HepG2 (cell line): ENCODE results near the gene CDC42BPG. TPM values are rescaled to one million over a fixed set of nuclear protein-coding genes. Genes with fewer than 3 reads are reported as not detected.

Experiments used
- FIP1L1 ChIP-seq: fragments of 200-400 bp; formaldehyde crosslinking; IDR thresholded peaks from 2 replicates; pipeline ENCODE4 v1.6.1; 2018; ENCODE audit warnings: low read depth, mild to moderate bottlenecking, low read length, moderate library complexity, borderline replicate concordance; ENCODE audit not compliant: insufficient read depth
- HNF1B ChIP-seq: sonication (generic); formaldehyde crosslinking; IDR thresholded peaks from 2 replicates; pipeline ENCODE4 v1.5.1; 2020; ENCODE audit warnings: mild to moderate bottlenecking, moderate library complexity, missing genetic modification reagents
- SATB2 ChIP-seq: sonication (generic); formaldehyde crosslinking; IDR thresholded peaks from 2 replicates; pipeline ENCODE4 v1.5.0; 2020; ENCODE audit warnings: missing genetic modification reagents
- SMAD3 ChIP-seq: sonication (generic); formaldehyde crosslinking; IDR thresholded peaks from 2 replicates; pipeline ENCODE4 v1.4.0; 2020; ENCODE audit warnings: missing genetic modification reagents
- ZBTB40 ChIP-seq, 2 experiments: fragments of 450-650 bp in 1 of 2; sonication (generic) in 1 of 2; formaldehyde crosslinking in 1 of 2; IDR thresholded peaks; 2 replicates each; pipeline versions ENCODE4 v1.6.1 to v1.8.0; 2016 to 2022; ENCODE audit warnings: antibody characterized with exemption in 1 of 2, mild to moderate bottlenecking in 1 of 2, missing genetic modification reagents in 1 of 2
- ZNF615 ChIP-seq: sonication (generic); formaldehyde crosslinking; IDR thresholded peaks from 2 replicates; pipeline ENCODE4 v1.5.0; 2020; ENCODE audit warnings: mild to moderate bottlenecking, missing genetic modification reagents, borderline replicate concordance
- ZNF660 ChIP-seq: sonication (generic); formaldehyde crosslinking; IDR thresholded peaks from 2 replicates; pipeline ENCODE4 v1.5.1; 2020; ENCODE audit warnings: mild to moderate bottlenecking, low read depth, missing genetic modification reagents, borderline replicate concordance
- ZNF740 ChIP-seq: sonication (generic); formaldehyde crosslinking; IDR thresholded peaks from 2 replicates; pipeline ENCODE4 v1.4.0; 2020; ENCODE audit warnings: missing genetic modification reagents
- ZSCAN20 ChIP-seq: sonication (generic); formaldehyde crosslinking; IDR thresholded peaks from 2 replicates; pipeline ENCODE4 v1.4.0; 2020; ENCODE audit warnings: missing genetic modification reagents, mild to moderate bottlenecking, borderline replicate concordance
- polyA plus RNA-seq, 8 experiments: library from polyadenylated mRNA; depleted of rRNA in 3 of 8; stranded (reverse) in 7 of 8; unstranded in 1 of 8; fragments of >200 nt; fragmentation: Illumina TruSeq in 4 of 8; extraction: Trizol in 4 of 8; gene quantifications; 2 replicates each; pipeline versions ENCODE4 v1.2.1 to v1.2.3, GENCODE V29; 2011 to 2016; ENCODE audit warnings: low read depth in 4 of 8, missing spikeins in 1 of 8, mixed read lengths in 1 of 8; ENCODE audit not compliant: insufficient read depth in 1 of 8
- total RNA-seq, 5 experiments: library from RNA; depleted of rRNA; stranded (reverse); fragments of >200 nt; fragmentation: Illumina TruSeq; extraction: Trizol; gene quantifications; 2 replicates each; pipeline ENCODE4 v1.2.3, GENCODE V29; 2016; ENCODE audit warnings: low read depth in 1 of 5
- TF ChIP-seq, protein P1 (sequence below), 2 experiments: IDR thresholded peaks; 2 replicates each; pipeline ENCODE4 v1.6.1; 2011 to 2012; ENCODE audit warnings: low read length in 2 of 2, borderline replicate concordance in 1 of 2, low read depth in 1 of 2, mild to moderate bottlenecking in 1 of 2, moderate library complexity in 1 of 2
- TF ChIP-seq, protein P2 (sequence below): sonication (generic); formaldehyde crosslinking; IDR thresholded peaks from 2 replicates; pipeline ENCODE4 v1.5.0; 2020; ENCODE audit warnings: missing genetic modification reagents
- TF ChIP-seq, protein P3 (sequence below): IDR thresholded peaks from 2 replicates; pipeline ENCODE4 v1.6.1; 2016; ENCODE audit warnings: missing compliant biosample characterization, missing genetic modification reagents, borderline replicate concordance

Gene CDC42BPG
- total and polyA plus RNA-seq, 2 of the 13 experiments (the other 11 are each of a cell fraction or from before 2014, with no cell fraction given): 0.55 to 1.4 TPM

DNA sequence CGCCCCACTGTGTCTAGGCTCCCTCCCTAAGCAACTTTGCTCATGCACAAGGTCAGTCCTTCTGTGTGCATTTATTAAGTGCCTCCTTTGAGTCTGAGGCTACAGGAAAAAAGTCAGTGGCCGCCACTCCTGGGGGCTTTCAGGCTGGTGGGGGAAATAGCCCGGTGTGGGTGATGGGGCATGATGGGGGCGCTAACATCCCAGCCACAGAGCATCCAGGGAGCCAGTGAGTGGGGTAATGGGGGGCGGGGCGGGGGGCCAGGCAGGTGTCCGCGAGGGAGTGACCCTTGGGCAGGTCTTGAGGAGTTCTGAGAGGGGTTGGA, 43.9 kb upstream of the CDC42BPG start (continued):
- TF ChIP-seq, protein P1, sequence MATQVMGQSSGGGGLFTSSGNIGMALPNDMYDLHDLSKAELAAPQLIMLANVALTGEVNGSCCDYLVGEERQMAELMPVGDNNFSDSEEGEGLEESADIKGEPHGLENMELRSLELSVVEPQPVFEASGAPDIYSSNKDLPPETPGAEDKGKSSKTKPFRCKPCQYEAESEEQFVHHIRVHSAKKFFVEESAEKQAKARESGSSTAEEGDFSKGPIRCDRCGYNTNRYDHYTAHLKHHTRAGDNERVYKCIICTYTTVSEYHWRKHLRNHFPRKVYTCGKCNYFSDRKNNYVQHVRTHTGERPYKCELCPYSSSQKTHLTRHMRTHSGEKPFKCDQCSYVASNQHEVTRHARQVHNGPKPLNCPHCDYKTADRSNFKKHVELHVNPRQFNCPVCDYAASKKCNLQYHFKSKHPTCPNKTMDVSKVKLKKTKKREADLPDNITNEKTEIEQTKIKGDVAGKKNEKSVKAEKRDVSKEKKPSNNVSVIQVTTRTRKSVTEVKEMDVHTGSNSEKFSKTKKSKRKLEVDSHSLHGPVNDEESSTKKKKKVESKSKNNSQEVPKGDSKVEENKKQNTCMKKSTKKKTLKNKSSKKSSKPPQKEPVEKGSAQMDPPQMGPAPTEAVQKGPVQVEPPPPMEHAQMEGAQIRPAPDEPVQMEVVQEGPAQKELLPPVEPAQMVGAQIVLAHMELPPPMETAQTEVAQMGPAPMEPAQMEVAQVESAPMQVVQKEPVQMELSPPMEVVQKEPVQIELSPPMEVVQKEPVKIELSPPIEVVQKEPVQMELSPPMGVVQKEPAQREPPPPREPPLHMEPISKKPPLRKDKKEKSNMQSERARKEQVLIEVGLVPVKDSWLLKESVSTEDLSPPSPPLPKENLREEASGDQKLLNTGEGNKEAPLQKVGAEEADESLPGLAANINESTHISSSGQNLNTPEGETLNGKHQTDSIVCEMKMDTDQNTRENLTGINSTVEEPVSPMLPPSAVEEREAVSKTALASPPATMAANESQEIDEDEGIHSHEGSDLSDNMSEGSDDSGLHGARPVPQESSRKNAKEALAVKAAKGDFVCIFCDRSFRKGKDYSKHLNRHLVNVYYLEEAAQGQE (IDR thresholded peaks at IDR 0.05; ENCODE audit: borderline replicate concordance in 1 of 2, low read depth in 1 of 2, low read length in 2 of 2): no peak
- TF ChIP-seq, protein P2, sequence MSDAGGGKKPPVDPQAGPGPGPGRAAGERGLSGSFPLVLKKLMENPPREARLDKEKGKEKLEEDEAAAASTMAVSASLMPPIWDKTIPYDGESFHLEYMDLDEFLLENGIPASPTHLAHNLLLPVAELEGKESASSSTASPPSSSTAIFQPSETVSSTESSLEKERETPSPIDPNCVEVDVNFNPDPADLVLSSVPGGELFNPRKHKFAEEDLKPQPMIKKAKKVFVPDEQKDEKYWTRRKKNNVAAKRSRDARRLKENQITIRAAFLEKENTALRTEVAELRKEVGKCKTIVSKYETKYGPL (CRISPR knock-in tag): no peak
- TF ChIP-seq SATB2 (CRISPR knock-in tag) (no peak), ZSCAN20 (CRISPR knock-in tag) (no peak), ZNF660 (CRISPR knock-in tag) (no peak), ZNF740 (CRISPR knock-in tag) (no peak), ZNF615 (no peak), FIP1L1 (no peak), ZBTB40 (IDR thresholded peaks at IDR 0.05) (no peak), ZBTB40 (CRISPR knock-in tag; IDR thresholded peaks at IDR 0.05) (no peak), HNF1B (no peak), SMAD3 (CRISPR knock-in tag) (no peak)
- TF ChIP-seq, protein P3, sequence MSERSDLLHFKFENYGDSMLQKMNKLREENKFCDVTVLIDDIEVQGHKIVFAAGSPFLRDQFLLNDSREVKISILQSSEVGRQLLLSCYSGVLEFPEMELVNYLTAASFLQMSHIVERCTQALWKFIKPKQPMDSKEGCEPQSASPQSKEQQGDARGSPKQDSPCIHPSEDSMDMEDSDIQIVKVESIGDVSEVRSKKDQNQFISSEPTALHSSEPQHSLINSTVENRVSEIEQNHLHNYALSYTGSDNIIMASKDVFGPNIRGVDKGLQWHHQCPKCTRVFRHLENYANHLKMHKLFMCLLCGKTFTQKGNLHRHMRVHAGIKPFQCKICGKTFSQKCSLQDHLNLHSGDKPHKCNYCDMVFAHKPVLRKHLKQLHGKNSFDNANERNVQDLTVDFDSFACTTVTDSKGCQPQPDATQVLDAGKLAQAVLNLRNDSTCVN (CRISPR knock-in tag): no peak
